ENCODE measurements around the gene TBX5. TPM values are rescaled to one million over a fixed set of nuclear protein-coding genes. Genes with fewer than 3 reads are reported as not detected.

TBX5 gene
- total RNA-seq, 1 experiment from 2014 or later, result not detected

DNA sequence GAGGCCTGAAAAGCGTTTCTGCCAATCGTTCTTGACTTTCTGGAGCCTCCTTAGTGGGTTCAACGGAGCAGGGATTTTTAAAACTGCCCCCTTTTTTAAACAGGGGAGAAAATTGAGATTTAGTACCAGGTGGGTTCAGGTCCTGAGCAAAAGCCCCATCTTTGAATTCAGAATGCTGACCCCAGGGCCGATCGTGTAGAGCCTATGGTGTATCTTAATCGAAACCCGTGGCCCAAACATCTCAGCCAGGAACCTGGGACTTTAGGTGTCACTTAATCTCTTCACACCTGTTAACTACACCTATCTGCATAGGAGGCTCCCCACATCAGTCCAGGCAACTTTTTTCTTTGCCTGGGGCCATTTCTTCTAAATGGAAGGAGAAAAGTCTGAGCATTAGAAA is 6.4 kb upstream of the TBX5 start:
- intact Hi-C loops (cut with micrococcal nuclease; ENCODE audit: unreplicated experiment), result no loop called here
- BruUV-seq (replicated peaks), result no TSS peak
- H3K9me3 Mint-ChIP-seq (ENCODE audit: low read depth, unreplicated experiment), result peaks cover 15% of the 10 kb centered on the region
- H3K27me3 Mint-ChIP-seq (ENCODE audit: unreplicated experiment), result peaks cover 36% of the 10 kb centered on the region
- H3K36me3 Mint-ChIP-seq (ENCODE audit: insufficient read depth, unreplicated experiment), result no peaks in the 10 kb centered on the region
- no peak for DNase-seq
- H3K4me1 Mint-ChIP-seq (ENCODE audit: low read depth, unreplicated experiment), result no peaks in the 10 kb centered on the region
- H3K27ac Mint-ChIP-seq (ENCODE audit: unreplicated experiment), result no peak overlapping the region
- TF ChIP-seq, protein P1, sequence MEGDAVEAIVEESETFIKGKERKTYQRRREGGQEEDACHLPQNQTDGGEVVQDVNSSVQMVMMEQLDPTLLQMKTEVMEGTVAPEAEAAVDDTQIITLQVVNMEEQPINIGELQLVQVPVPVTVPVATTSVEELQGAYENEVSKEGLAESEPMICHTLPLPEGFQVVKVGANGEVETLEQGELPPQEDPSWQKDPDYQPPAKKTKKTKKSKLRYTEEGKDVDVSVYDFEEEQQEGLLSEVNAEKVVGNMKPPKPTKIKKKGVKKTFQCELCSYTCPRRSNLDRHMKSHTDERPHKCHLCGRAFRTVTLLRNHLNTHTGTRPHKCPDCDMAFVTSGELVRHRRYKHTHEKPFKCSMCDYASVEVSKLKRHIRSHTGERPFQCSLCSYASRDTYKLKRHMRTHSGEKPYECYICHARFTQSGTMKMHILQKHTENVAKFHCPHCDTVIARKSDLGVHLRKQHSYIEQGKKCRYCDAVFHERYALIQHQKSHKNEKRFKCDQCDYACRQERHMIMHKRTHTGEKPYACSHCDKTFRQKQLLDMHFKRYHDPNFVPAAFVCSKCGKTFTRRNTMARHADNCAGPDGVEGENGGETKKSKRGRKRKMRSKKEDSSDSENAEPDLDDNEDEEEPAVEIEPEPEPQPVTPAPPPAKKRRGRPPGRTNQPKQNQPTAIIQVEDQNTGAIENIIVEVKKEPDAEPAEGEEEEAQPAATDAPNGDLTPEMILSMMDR (IDR thresholded peaks at IDR 0.05; ENCODE audit: unreplicated experiment), result no peak
- H3K4me3 Mint-ChIP-seq (ENCODE audit: low read depth, unreplicated experiment), result no peak overlapping the region
- CTCF ChIA-PET, result no interaction called here

DNA sequence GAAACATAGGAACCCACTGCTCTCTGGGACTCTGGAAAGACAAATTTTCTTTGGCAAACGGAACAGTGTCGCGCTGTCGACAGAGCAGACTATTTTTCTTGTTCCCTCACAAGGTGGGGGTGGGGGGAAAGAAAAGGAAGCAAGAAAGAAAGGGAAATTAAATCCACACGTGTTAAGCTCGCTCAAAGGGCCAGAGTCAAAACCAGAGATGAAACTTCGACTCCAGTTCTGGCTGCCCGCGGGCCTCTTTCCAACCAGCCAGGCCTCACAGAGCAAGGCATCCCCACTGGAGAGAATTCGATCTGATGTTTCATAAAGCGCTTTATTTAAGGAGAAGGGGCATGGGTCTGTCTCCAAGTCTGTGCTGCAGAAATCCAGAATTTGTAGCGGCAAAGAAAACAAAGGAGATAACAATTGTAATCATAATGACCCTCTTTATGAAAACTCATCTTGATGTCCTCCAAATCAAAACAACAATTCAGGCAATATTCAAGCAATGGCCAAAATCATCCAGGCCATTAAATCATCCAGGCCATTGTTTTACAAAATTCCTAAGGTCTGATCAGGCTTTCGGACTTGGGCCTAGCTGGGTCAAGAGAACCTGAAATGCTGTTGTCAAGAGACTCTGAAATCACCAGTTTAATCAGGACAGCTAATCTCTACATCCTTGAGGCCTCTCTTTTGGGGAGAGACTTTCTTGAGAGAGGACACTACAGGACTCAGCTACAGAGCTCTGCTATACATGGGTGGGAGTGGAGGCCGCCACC is 5.3 kb upstream of the TBX5 start:
- Mint-ChIP-seq H3K4me3 (ENCODE audit: low read depth, unreplicated experiment) (no peak overlapping the region), H3K9me3 (ENCODE audit: low read depth, unreplicated experiment) (peaks cover 13% of the 10 kb centered on the region), H3K27ac (ENCODE audit: unreplicated experiment) (no peak overlapping the region), H3K27me3 (ENCODE audit: unreplicated experiment) (peaks cover 36% of the 10 kb centered on the region), H3K36me3 (ENCODE audit: insufficient read depth, unreplicated experiment) (no peaks in the 10 kb centered on the region), H3K4me1 (ENCODE audit: low read depth, unreplicated experiment) (no peaks in the 10 kb centered on the region)
- TF ChIP-seq, protein P1 (IDR thresholded peaks at IDR 0.05; ENCODE audit: unreplicated experiment), result no peak
- DNase-seq, result no peak
- CTCF ChIA-PET, result no interaction called here
- intact Hi-C loops (cut with micrococcal nuclease; ENCODE audit: unreplicated experiment), result no loop called here
- BruUV-seq (replicated peaks), result no TSS peak

DNA sequence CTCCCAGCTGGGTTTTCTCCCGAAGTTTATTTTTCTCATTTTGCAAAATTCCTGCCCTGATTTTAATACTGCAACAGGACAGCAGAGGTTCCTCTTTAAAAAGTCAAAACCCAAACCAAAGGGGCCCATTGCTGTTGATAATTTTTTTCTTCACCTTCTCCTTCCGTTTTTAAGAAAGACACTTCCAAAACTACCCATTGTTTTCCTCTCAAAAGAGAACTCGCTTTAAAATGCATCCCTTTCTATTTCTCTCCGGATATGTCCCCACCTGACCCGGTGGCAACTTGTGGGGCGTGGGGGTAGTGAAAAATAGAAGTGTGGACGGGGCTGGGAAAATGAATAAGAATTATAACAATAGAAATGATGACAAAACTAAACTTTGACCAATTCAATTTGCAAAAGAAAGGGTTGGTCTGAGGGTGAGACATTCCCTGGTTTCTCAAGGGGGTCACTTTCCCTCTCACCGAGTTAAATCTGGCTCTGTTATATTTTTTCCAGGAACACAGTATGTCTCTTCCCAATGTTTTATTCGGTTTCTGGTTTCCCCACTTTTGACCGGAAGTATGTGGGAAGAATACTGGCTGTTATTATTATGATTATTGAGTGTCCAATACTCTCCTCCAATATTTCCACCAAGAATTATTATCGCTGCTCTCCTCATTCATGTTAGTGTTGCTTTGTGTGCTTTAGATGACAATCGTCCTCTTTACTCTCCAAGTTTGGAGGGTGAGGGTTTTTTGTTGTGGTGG is 4.1 kb upstream of the TBX5 start:
- Mint-ChIP-seq H3K27ac (ENCODE audit: unreplicated experiment) (no peak overlapping the region), H3K4me3 (ENCODE audit: low read depth, unreplicated experiment) (no peak overlapping the region), H3K36me3 (ENCODE audit: insufficient read depth, unreplicated experiment) (peaks cover 2% of the 10 kb centered on the region), H3K27me3 (ENCODE audit: unreplicated experiment) (peaks cover 29% of the 10 kb centered on the region), H3K9me3 (ENCODE audit: low read depth, unreplicated experiment) (peaks cover 13% of the 10 kb centered on the region), H3K4me1 (ENCODE audit: low read depth, unreplicated experiment) (no peaks in the 10 kb centered on the region)
- no TSS peak for BruUV-seq (replicated peaks)
- intact Hi-C loops (cut with micrococcal nuclease; ENCODE audit: unreplicated experiment), result no loop called here
- CTCF ChIA-PET, result no interaction called here
- no peak for DNase-seq
- TF ChIP-seq, protein P1 (IDR thresholded peaks at IDR 0.05; ENCODE audit: unreplicated experiment), result no peak

DNA sequence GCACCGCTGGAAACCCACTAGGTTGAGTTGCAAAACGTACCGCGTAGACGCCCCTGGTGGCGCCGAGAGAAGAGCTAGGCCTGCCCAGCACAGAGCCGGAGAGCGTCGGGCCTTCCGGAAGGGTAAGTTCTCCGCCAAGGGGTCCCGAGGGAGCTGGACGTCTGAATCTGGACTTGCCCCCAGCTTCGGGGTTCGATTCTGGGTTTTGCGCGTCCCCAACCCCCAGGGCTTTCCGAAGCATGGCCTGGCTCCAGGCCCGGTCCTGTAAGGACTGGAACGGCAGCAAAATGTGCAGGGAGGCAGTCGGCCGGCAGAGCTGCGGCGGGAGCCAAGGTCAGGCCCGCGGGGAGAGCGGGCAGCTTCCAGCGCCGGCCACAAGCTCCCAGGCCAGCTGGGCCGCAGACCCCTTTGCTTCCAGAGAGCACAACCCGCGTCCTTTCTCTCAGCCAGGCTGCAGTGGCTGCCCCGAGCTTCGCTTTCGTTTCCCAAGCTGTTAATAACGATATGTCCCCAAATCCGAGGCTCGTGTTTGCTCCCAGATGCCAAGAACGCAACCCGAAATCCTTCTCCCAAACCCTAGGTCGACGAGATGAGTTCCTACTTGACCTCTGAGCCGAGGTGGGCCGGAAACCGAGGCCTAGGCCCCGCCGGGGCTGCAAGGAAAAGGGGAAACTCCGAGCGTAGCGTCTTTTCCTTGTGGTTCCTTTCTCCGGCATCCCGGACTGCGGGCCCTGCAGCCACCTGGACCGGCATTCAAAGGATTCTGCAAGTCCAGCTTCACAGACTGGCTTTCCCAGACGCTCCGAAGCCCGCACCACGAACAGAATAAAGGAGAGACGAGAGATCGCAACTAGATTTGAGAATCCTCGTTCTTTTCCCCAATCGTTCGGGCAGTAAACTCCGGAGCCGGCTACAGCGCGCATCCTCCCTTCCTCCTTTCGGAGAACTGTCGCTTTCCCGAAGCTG is 3.2 kb upstream of the TBX5 start:
- Mint-ChIP-seq H3K4me3 (ENCODE audit: low read depth, unreplicated experiment) (no peak overlapping the region), H3K27me3 (ENCODE audit: unreplicated experiment) (peaks cover 20% of the 10 kb centered on the region), H3K36me3 (ENCODE audit: insufficient read depth, unreplicated experiment) (peaks cover 3% of the 10 kb centered on the region), H3K27ac (ENCODE audit: unreplicated experiment) (no peak overlapping the region), H3K9me3 (ENCODE audit: low read depth, unreplicated experiment) (peaks cover 12% of the 10 kb centered on the region), H3K4me1 (ENCODE audit: low read depth, unreplicated experiment) (no peaks in the 10 kb centered on the region)
- no peak for DNase-seq
- CTCF ChIA-PET, result interaction anchor here (0.6 kb wide), 1 partner anchor 415 kb away, joined by 3 read pairs; no protein-coding TSS in a partner anchor
- BruUV-seq (replicated peaks), result no TSS peak
- TF ChIP-seq, protein P1 (IDR thresholded peaks at IDR 0.05; ENCODE audit: unreplicated experiment), result no peak
- intact Hi-C loops (cut with micrococcal nuclease; ENCODE audit: unreplicated experiment), result no loop called here

Data from Calu3 (cell line).